Frontal cortex (tissue), 4 donors: Measurements from ENCODE around the gene CEP112. TPM values are rescaled to one million over a fixed set of nuclear protein-coding genes. Genes with fewer than 3 reads are reported as not detected.

Experiments
- DNase-seq, 2 donors: peaks; one replicate each; pipeline ENCODE4 v3.0.0; 2012; ENCODE audit warnings: low spot score in 2 of 2
- FAIRE-seq: peaks from 2 replicates; lab custom pipeline; 2012; peaks lifted over from hg19 to GRCh38; lab: Jason Lieb, UNC
- total RNA-seq: library from RNA; depleted of rRNA; stranded (reverse); fragments of >200 nt; gene quantifications from one replicate; pipeline ENCODE4 v1.2.3, GENCODE V29; 2014
- donor health status: control.
- donor health status: control.
- donor health status: control.

CEP112 gene
- 13.5 TPM for total RNA-seq

- peak; percentile 75 to 83 for DNase-seq
- FAIRE-seq, result no peak
Observed at GRCh38 chr17:66191593-66192377, at the start of gene CEP112. TSS of gene CEP112 (minus strand) at chr17:66192133.

GRCh38 chr17:66240630-66241029 is 48.7 kb upstream of the CEP112 start:
- FAIRE-seq (no peak), DNase-seq (no peak)

GRCh38 chr17:66240013-66240412 is 48.1 kb upstream of the CEP112 start:
- DNase-seq (no peak), FAIRE-seq (no peak)

GRCh38 chr17:66235377-66235994 is 43.6 kb upstream of the CEP112 start:
- no peak for DNase-seq
- FAIRE-seq, result no peak

GRCh38 chr17:66234611-66235010 is 42.7 kb upstream of the CEP112 start:
- FAIRE-seq (no peak), DNase-seq (no peak)

GRCh38 chr17:66233023-66233753 is 41.3 kb upstream of the CEP112 start:
- DNase-seq (no peak), FAIRE-seq (no peak)

- no peak for DNase-seq
- no peak for FAIRE-seq
Observed at GRCh38 chr17:66230922-66231591, 39.1 kb upstream of the CEP112 start.

GRCh38 chr17:66229783-66230538 is 38.0 kb upstream of the CEP112 start:
- no peak for FAIRE-seq
- no peak for DNase-seq

GRCh38 chr17:66228887-66229782 is 37.2 kb upstream of the CEP112 start, which contains the start of gene APOH:
TSS of gene APOH (minus strand) at chr17:66229415. CDS start at chr17:66229379, 36 bp downstream.
- FAIRE-seq (no peak), DNase-seq (no peak)

- DNase-seq, result no peak
- no peak for FAIRE-seq
Observed at GRCh38 chr17:66227212-66228045, 35.5 kb upstream of the CEP112 start.

- FAIRE-seq (no peak), DNase-seq (no peak)
Observed at GRCh38 chr17:66222798-66223350, 30.9 kb upstream of the CEP112 start.

- FAIRE-seq (no peak), DNase-seq (no peak)
Observed at GRCh38 chr17:66221755-66222530, 30.0 kb upstream of the CEP112 start.

GRCh38 chr17:66221343-66221742 is 29.4 kb upstream of the CEP112 start:
- no peak for FAIRE-seq

GRCh38 chr17:66220079-66220835 is 28.3 kb upstream of the CEP112 start:
- no peak for DNase-seq
- FAIRE-seq, result no peak

More at GRCh38 chr17:66221343-66221742, 29.4 kb upstream of the CEP112 start:
- no peak for DNase-seq

- DNase-seq (no peak), FAIRE-seq (no peak)
Observed at GRCh38 chr17:66215529-66215911, 23.6 kb upstream of the CEP112 start.
